ENCODE measurements around the gene CCDC142.
"Not testable (repeated sequence)": the region's sequence is repeated elsewhere in the genome, so short reads cannot be mapped to it uniquely, and the experiment has no call there.

DNA sequence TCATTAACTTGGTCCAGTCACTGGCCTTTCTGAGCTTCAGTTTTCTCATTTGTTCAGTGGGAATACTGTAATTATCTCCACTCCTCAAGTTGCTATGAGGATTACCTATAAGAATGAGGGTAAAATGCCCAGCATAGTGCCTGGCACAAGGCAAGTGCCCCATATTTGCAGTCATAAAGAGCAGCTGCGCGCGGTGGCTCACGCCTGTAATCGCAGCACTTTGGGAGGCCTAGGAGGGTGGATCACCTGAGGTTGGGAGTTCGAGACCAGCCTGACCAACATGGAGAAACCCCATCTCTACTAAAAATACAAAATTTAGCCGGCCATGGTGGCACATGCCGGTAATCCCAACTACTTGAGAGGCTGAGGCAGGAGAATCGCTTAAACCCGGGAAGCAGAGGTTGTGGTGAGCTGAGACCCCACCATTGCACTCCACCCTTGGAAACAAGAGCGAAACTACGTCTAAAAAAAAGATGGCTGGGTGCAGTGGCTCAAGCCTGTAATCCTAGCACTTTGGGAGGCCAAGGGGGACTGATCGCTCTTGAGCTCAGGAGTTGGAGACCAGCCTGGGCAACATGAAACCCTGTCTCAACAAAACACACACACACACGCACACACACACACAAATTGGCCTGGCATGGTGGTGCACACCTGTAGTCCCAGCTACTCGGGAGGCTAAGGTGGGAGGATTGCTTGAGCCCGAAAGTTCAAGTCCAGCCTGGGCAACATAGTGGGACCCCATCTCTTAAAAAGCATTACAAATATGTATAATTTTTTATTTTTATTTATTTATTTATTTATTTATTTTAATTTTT is 40.1 kb downstream of the CCDC142 start:
- TF ChIP-seq, protein P1, sequence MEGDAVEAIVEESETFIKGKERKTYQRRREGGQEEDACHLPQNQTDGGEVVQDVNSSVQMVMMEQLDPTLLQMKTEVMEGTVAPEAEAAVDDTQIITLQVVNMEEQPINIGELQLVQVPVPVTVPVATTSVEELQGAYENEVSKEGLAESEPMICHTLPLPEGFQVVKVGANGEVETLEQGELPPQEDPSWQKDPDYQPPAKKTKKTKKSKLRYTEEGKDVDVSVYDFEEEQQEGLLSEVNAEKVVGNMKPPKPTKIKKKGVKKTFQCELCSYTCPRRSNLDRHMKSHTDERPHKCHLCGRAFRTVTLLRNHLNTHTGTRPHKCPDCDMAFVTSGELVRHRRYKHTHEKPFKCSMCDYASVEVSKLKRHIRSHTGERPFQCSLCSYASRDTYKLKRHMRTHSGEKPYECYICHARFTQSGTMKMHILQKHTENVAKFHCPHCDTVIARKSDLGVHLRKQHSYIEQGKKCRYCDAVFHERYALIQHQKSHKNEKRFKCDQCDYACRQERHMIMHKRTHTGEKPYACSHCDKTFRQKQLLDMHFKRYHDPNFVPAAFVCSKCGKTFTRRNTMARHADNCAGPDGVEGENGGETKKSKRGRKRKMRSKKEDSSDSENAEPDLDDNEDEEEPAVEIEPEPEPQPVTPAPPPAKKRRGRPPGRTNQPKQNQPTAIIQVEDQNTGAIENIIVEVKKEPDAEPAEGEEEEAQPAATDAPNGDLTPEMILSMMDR (IDR thresholded peaks at IDR 0.05), result not testable (repeated sequence)
- not testable (repeated sequence) for TF ChIP-seq POLR2A, POLR2AphosphoS5 (IDR thresholded peaks at IDR 0.05)
